Central memory CD8-positive, alpha-beta T cell (primary cell): ENCODE results near the gene SH2D4B.

Source experiments
- ATAC-seq: fragments of 150-1000 bp; cut with Tn5 transposase; replicated peaks from 2 replicates; pipeline ENCODE4 v1.10.0; 2022; ENCODE audit warnings: mild to moderate bottlenecking, moderate FRiP score, moderate number of reproducible peaks; ENCODE audit not compliant: poor library complexity, severe bottlenecking; ENCODE audit errors: extremely low read depth
- DNase-seq, 2 donors: peaks; one replicate each; pipeline ENCODE4 v3.0.0; 2021; ENCODE audit warnings: low spot score in 2 of 2
- H3K27ac Mint-ChIP-seq: one replicate; pipeline ENCODE4 v1.8.0; 2022; ENCODE audit warnings: low read depth, mild to moderate bottlenecking, moderate library complexity, mixed read lengths
- H3K27me3 Mint-ChIP-seq: one replicate; pipeline ENCODE4 v1.8.0; 2022; ENCODE audit warnings: mixed read lengths
- H3K36me3 Mint-ChIP-seq: one replicate; pipeline ENCODE4 v1.8.0; 2022; ENCODE audit warnings: mild to moderate bottlenecking, moderate library complexity, mixed read lengths; ENCODE audit not compliant: insufficient read depth
- H3K4me1 Mint-ChIP-seq: one replicate; pipeline ENCODE4 v1.8.0; 2022; ENCODE audit warnings: mixed read lengths
- H3K4me3 Mint-ChIP-seq: one replicate; pipeline ENCODE4 v1.8.0; 2022; ENCODE audit warnings: mild to moderate bottlenecking, moderate library complexity, mixed read lengths
- H3K9me3 Mint-ChIP-seq: one replicate; pipeline ENCODE4 v1.8.0; 2022; ENCODE audit warnings: mixed read lengths

The SH2D4B gene

DNA sequence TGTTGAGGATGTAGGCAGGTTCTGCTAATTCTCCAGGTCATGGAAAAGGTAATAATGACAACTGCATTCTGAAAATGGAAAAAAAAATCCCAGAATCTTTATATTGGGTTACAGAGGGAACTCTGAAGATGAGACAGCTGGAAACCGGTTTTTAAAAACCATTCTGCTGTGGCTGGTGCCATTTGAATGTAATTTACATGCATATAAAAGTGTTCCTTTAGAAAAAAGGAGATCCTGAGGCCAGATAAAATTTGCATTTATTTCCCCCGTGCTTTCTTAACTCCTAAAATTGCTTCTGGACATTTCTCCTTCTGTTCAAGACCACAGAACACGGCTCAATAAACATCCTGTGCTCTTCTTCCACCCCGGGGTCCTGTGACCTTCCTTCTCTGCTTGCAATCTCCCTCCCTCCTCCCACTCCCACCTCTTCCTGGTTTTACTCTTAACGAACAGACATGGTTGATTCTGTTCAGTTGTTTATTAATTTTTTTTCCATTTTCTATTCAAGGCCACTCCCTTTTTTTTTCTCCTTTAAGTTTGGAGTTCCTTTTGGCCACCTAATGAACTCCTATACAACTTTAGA, 41.6 kb downstream of the SH2D4B start:
- Mint-ChIP-seq H3K27ac (no peak overlapping the region), H3K4me3 (no peak overlapping the region), H3K4me1 (no peaks in the 10 kb centered on the region), H3K27me3 (no peaks in the 10 kb centered on the region), H3K36me3 (no peaks in the 10 kb centered on the region), H3K9me3 (no peaks in the 10 kb centered on the region)
- DNase-seq (no peak), ATAC-seq (no peak)

DNA sequence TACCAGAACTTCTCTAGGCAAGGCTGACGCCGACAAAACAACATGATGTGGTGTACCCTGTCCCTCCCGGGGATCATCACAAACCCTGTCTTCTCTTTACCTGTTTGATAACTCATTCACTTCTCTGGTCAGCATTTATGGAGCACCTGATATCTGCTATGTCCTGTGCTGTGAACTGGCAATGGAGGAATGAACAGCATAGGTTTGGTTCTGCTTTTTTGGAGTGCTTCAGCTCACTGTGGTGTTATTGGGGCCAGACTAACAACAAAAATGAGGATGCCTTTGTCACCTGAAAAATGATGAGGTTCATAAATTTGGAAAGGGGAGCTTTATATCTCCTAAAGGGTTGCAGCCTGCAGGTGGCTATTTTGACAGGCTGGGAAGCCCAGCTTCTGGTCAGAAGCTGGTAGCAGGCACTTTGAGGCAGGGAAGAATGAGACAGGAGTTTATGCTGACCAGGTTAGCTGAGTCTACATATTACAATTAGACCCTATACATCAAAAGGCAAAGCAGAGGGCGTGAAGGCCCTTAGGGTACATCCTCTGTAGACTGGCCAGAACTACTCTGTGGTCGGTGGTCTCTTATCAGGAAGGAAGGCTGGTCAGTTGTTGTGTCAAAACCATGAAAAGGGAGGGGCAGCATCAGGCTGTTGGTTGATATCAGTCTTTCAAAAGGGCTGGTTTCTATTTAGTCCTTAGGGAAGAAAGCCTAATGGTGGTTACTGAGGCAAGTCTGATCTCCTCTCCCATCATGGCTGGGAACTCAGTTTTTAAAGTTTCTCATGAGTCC, 42.3 kb downstream of the SH2D4B start:
- H3K36me3 Mint-ChIP-seq = no peaks in the 10 kb centered on the region
- H3K4me1 Mint-ChIP-seq = no peaks in the 10 kb centered on the region
- H3K27ac Mint-ChIP-seq = no peak overlapping the region
- no peak overlapping the region for H3K4me3 Mint-ChIP-seq
- ATAC-seq = no peak
- no peak for DNase-seq
- no peaks in the 10 kb centered on the region for H3K27me3 Mint-ChIP-seq
- no peaks in the 10 kb centered on the region for H3K9me3 Mint-ChIP-seq

DNA sequence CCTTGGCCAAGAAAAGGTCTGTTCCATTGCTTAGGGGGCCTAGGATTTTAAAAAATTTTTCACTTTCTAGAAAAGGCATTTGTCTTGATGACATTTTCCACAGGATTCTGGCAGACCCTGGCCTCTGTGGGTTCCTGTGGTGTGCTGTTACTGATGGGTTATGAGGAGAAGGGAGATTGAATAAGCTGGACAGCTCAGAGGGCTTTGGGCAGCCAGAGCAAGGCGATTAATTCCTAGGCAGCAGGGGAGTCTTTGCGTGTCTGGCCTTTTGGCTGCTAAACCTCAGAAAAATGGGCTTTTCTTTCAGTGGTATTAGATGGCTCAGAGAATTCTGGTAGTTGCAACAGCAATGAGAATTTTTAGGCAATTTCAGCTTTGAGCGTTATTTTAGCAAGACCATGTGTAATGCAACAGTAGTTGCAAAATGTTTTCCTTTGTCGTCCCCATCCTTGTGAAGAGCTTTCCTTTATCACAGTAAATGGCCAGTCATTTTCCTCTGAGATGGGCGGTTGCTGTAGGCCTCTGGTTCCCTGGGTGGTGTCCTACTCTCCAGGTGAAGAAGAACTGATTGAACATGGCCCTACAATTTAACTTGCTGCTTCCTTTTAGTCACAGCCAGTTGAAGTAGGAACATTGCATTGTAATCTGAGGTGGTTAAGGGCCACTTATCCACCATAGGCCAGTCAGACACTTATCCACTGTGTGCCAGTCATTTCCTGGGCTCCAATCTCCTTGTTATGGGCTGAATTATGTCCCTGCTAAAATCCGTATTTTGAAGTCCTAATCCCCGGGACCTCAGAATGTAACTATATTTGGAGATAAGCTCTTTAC, 43.2 kb downstream of the SH2D4B start:
- no peaks in the 10 kb centered on the region for H3K4me1 Mint-ChIP-seq
- no peaks in the 10 kb centered on the region for H3K36me3 Mint-ChIP-seq
- DNase-seq (no peak), ATAC-seq (no peak)
- no peak overlapping the region for H3K4me3 Mint-ChIP-seq
- no peaks in the 10 kb centered on the region for H3K27me3 Mint-ChIP-seq
- no peak overlapping the region for H3K27ac Mint-ChIP-seq
- H3K9me3 Mint-ChIP-seq = no peaks in the 10 kb centered on the region

DNA sequence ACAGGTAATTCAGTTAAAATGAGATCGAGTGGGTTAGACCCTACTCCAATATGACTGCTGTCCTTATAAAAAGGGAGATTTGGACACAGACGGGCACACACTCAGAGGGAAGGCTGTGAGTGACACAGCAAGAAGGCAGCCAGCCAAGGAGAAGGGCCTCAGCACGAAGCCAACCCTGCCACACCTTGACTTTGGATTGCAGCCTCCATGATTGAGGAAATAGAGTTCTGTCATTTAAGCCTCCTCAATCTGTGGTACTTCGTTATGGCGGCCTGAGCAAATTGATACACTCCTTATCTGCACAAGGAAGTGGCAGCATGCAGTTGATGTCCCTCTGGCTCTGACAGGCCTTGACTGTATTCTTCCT, 43.8 kb downstream of the SH2D4B start:
- H3K36me3 Mint-ChIP-seq = no peaks in the 10 kb centered on the region
- no peak for ATAC-seq
- H3K4me1 Mint-ChIP-seq = no peaks in the 10 kb centered on the region
- H3K4me3 Mint-ChIP-seq = no peak overlapping the region
- H3K9me3 Mint-ChIP-seq = no peaks in the 10 kb centered on the region
- H3K27me3 Mint-ChIP-seq = no peaks in the 10 kb centered on the region
- DNase-seq = no peak
- no peak overlapping the region for H3K27ac Mint-ChIP-seq

DNA sequence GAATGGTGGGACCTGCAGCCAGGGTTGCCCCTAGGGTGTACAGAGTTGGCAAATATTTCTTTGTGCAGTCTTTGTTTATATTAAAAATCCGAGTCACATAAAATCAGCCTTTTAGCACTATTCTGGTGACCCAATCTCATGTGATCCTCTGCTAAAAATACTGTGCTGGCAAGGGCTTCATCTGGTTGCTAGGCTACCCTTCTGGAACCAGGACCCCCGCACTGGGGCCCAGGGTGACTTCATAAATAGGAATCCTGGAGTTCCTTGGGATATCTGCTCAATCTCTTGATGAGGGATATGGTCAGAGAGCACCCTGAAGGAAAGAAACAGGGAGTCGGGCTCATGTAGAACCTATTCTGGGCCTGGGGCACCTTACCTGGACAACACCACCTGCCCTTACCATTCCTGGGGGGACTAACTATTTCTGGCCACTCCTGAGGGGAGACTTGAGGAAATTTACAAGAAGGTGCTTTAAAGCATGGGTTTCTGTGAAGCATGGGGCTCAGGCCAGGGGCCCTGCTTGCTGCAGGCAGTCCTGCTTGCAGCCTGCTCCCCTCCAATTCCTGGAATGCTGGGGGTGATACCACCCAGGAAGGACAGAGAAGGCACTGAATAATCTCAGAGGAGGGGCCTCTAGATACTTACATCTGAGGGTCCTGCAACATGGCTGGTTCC, 44.7 kb downstream of the SH2D4B start:
- Mint-ChIP-seq H3K4me3 (no peak overlapping the region), H3K4me1 (no peaks in the 10 kb centered on the region), H3K36me3 (no peaks in the 10 kb centered on the region), H3K9me3 (no peaks in the 10 kb centered on the region), H3K27ac (no peak overlapping the region), H3K27me3 (no peaks in the 10 kb centered on the region)
- DNase-seq (no peak), ATAC-seq (no peak)

DNA sequence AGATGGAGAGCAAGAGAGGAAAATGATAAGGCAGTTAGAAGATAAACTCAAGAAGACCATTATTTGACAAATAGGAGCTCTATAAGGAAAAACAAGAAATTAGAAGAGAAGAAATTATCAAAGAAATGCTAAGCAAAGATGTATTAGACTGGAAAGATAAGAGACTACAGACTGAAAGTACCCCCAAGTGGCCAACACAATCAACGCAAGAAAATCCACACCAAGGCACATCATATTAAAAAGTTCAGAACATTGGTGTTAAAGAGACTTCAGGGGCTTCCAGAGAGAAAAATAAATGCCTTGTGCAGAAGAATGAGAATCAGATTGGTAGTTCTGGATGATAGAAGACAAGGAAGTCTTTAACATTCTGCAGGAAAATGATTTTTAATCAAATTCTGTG, 46.0 kb downstream of the SH2D4B start:
- H3K27ac Mint-ChIP-seq = peak overlapping the region; percentile 2
- no peaks in the 10 kb centered on the region for H3K9me3 Mint-ChIP-seq
- no peak overlapping the region for H3K4me3 Mint-ChIP-seq
- DNase-seq (no peak), ATAC-seq (no peak)
- H3K27me3 Mint-ChIP-seq = no peaks in the 10 kb centered on the region
- no peaks in the 10 kb centered on the region for H3K4me1 Mint-ChIP-seq
- no peaks in the 10 kb centered on the region for H3K36me3 Mint-ChIP-seq

DNA sequence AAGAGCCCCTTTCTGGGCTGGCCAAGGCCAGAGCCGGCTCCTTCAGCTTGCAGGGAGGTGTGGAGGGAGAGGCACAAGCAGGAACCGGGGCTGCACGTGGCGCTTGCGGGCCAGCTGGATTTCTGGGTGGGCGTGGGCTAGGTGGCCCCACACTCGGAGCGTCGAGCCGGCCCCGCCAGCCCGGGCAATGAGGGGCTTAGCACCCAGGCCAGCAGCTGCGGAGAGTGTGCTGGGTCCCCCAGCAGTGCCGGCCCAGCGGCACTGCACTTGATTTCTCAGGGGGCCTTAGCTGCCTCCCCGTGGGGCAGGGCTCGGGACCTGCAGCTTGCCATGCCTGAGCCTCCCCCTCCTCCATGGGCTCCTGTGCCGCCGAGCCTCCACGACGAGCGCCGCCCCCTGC, 48.1 kb downstream of the SH2D4B start:
- Mint-ChIP-seq H3K36me3 (no peaks in the 10 kb centered on the region), H3K27me3 (peaks cover 9% of the 10 kb centered on the region), H3K4me3 (no peak overlapping the region), H3K27ac (no peak overlapping the region), H3K4me1 (no peaks in the 10 kb centered on the region), H3K9me3 (no peaks in the 10 kb centered on the region)
- no peak for ATAC-seq
- no peak for DNase-seq

DNA sequence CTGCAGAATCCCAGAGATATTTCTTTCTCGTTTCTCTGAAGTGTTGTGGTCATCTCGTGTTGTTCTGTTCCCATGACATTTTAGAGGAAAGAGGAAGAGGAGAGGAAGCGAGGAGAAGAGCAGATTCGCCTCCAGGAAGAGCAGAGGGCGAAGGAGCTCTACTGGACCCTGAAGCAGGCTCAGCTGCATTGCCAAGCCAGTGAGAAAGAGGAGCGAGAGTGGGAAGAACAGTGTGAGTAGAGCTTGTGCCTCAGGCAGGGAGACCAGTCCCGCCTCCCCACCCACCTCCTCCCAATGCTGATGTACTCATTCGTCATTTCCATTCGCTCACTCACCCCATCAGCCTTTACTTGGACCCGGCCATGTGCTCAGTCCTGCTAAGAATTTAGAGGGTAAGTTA, 50.8 kb downstream of the SH2D4B start:
- ATAC-seq (no peak), DNase-seq (no peak)
- H3K4me3 Mint-ChIP-seq = no peak overlapping the region
- H3K36me3 Mint-ChIP-seq = no peaks in the 10 kb centered on the region
- H3K9me3 Mint-ChIP-seq = no peaks in the 10 kb centered on the region
- H3K27me3 Mint-ChIP-seq = peaks cover 9% of the 10 kb centered on the region
- H3K27ac Mint-ChIP-seq = no peak overlapping the region
- no peaks in the 10 kb centered on the region for H3K4me1 Mint-ChIP-seq

DNA sequence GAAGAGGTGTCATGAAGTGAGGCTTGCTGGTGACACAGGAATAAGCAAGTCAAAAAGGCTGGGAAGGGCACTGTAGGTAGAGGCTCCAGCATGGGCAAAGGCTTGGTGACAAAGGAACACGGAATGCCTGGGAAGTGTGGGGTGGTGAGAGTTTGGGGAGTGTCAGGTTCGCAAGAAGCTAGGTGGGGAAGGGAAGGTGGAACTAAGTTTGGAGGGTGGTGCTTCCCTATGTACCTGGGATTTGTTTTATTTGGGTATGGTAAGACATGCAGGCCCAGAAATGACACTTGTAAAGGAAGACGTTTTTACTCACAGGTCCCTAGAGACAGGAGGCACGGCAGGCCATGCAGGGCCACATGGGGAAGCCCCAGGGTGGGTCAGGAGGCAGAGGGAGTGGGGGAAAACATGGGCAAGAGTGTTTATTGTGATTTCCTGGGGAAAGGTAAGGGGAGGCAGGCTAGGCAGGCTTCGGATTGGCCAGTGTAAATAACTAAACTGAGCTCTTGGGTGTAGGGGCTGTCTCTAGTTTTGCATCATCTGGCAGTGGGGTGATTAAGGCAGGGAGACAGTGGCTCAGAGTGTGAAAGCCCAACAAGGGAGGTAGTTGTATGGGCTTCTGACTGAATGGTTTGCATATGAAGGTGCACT, 52.1 kb downstream of the SH2D4B start:
- Mint-ChIP-seq H3K27ac (no peak overlapping the region), H3K27me3 (peaks cover 9% of the 10 kb centered on the region), H3K4me3 (no peak overlapping the region), H3K4me1 (no peaks in the 10 kb centered on the region), H3K9me3 (no peaks in the 10 kb centered on the region), H3K36me3 (no peaks in the 10 kb centered on the region)
- no peak for ATAC-seq
- no peak for DNase-seq

DNA sequence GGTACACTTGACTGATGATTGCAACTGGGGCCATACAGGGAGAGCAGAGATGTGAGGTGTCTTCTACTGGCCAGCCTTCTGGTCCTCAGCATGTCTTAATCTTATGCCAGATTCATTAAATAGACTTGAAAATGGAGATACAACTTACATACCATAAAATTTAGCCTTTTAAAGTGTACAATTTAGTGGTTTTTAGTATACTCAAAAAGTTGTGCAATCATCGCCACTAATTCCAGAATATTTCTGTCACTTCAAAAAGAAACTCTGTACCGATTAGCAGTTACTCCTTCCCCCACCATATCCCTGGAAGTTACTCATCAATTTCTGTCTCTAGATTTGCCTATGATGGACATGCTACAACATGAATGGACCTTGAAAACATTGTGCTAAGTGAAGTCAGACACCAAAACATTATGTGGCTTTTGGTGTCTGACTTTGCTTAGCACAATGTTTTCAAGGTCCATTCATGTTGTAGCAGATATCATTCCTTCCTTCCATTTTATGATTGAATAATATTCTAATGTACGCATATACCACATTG, 53.0 kb downstream of the SH2D4B start:
- no peak overlapping the region for H3K4me3 Mint-ChIP-seq
- H3K9me3 Mint-ChIP-seq = no peaks in the 10 kb centered on the region

DNA sequence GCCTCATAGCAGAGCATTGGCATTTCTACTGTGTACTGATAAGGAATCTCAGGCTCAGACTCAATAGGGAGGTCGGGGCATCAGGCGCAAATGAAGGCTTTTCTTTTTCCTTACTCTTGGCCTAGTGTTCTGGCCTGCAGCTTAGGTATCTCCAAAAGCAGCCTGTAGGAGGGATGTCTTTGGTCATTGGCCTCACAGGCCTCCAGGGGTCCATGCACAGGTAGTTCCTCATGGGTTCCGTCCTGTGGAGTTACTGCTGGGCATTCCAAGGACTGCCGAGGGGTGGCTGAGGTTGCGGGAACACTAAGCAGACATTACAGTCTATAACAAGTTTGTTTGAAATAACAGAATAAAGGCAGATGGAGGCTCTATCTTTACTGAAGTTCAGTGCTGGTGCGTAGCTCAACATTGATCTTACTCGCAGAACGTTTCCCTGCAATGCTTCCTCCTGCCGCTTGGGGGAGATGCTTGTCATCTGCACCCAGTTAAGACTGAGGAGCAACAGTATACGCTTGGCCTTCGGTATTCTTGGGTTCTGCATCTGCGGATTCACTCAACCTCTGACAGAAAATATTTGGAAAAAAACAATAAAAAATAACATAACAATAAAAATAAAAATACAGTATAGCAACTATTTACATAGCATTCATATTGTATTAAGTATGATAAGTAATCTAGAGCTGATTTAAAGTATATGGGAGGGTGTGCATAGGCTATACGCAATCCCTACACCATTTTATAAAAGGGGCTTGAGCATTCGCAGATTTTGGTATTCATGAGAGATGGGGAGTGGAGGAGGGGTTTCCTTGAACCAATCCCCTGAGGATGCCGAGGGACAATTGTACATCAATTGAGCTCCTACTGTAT, 58.9 kb downstream of the SH2D4B start:
- Mint-ChIP-seq H3K27ac (no peak overlapping the region), H3K36me3 (peaks cover 2% of the 10 kb centered on the region), H3K9me3 (no peaks in the 10 kb centered on the region), H3K4me3 (no peak overlapping the region), H3K4me1 (no peaks in the 10 kb centered on the region), H3K27me3 (no peaks in the 10 kb centered on the region)
- DNase-seq (no peak), ATAC-seq (peak; percentile 49)

More for the DNA sequence above, 53.0 kb downstream of the SH2D4B start:
- Mint-ChIP-seq H3K27me3 (peaks cover 9% of the 10 kb centered on the region), H3K36me3 (no peaks in the 10 kb centered on the region), H3K4me1 (no peaks in the 10 kb centered on the region), H3K27ac (no peak overlapping the region)
- DNase-seq = no peak
- ATAC-seq = no peak
